IMR-90 (cell line): ENCODE data around the gene MLLT10. TPM values are rescaled to one million over a fixed set of nuclear protein-coding genes. Genes with fewer than 3 reads are reported as not detected.

Source experiments
- ATAC-seq: fragments of 200-7000 bp; cut with Tn5 transposase; 2 replicates; pipeline ENCODE4 v1.9.1; 2020; ENCODE audit warnings: low read depth, mild to moderate bottlenecking, moderate library complexity
- BruUV-seq: library from RNA; stranded (reverse); fragments of 400-500 nt; replicated peaks from 2 replicates; lab custom pipeline; 2021; lab: Mats Ljungman, UMichigan
- CTCF ChIA-PET: fragments of 300-600 bp; formaldehyde crosslinking; extraction: SDS; loops from one replicate; lab custom pipeline; 2021; ENCODE audit warnings: antibody characterized with exemption; lab: Yijun Ruan, JAX
- POLR2A ChIA-PET: fragments of 300-600 bp; sonication (Branson Sonifier 250); formaldehyde crosslinking; loops from one replicate; lab custom pipeline; 2022; ENCODE audit warnings: antibody characterized with exemption; ENCODE audit not compliant: unreplicated experiment; lab: Charles Lee
- DNase-seq: peaks from one replicate; pipeline ENCODE4 v3.0.0; 2013
- H2AFZ ChIP-seq: replicated peaks from 2 replicates; pipeline ENCODE3; 2013; ENCODE audit warnings: low read length, mild to moderate bottlenecking; ENCODE audit not compliant: poor library complexity
- H2AK5ac ChIP-seq: 2 replicates; pipeline ENCODE4 v1.6.1; 2013; ENCODE audit warnings: low read depth, low read length, inconsistent platforms
- H2AK9ac ChIP-seq: replicated peaks from 2 replicates; pipeline ENCODE3; 2013; ENCODE audit warnings: mild to moderate bottlenecking, low read depth, low read length, moderate library complexity; ENCODE audit not compliant: poor library complexity
- H2BK120ac ChIP-seq: 2 replicates; pipeline ENCODE4 v1.6.1; 2013; ENCODE audit warnings: low read depth, low read length, inconsistent platforms
- H2BK15ac ChIP-seq: 3 replicates; pipeline ENCODE4 v1.6.1; 2013; ENCODE audit warnings: low read depth, low read length, inconsistent platforms
- H2BK20ac ChIP-seq: 2 replicates; pipeline ENCODE4 v1.6.1; 2013; ENCODE audit warnings: low read depth, mild to moderate bottlenecking, inconsistent platforms, low read length, moderate library complexity
- H2BK5ac ChIP-seq: 2 replicates; pipeline ENCODE4 v1.6.1; 2013; ENCODE audit warnings: mild to moderate bottlenecking, low read depth, low read length, inconsistent platforms; ENCODE audit not compliant: poor library complexity, severe bottlenecking
- H3K14ac ChIP-seq: replicated peaks from 2 replicates; pipeline ENCODE4 v1.6.1; 2013; ENCODE audit warnings: low read depth, low read length, inconsistent platforms
- H3K18ac ChIP-seq: 2 replicates; pipeline ENCODE4 v1.6.1; 2013; ENCODE audit warnings: low read depth, low read length, control low read depth
- H3K23ac ChIP-seq: 2 replicates; pipeline ENCODE4 v1.6.1; 2013; ENCODE audit warnings: low read depth, low read length, inconsistent platforms
- H3K27ac ChIP-seq: 2 replicates; pipeline ENCODE4 v1.5.1; 2013; ENCODE audit warnings: mild to moderate bottlenecking, control low read depth, low read length; ENCODE audit not compliant: insufficient read depth
- H3K27me3 ChIP-seq: 2 replicates; pipeline ENCODE4 v1.6.1; 2013; ENCODE audit warnings: low read length; ENCODE audit not compliant: control insufficient read depth, insufficient read depth
- H3K36me3 ChIP-seq: 2 replicates; pipeline ENCODE4 v1.6.1; 2013; ENCODE audit warnings: low read length, mixed read lengths; ENCODE audit not compliant: control insufficient read depth, insufficient read depth
- H3K4ac ChIP-seq: 2 replicates; pipeline ENCODE4 v1.6.1; 2013; ENCODE audit warnings: low read depth, low read length, inconsistent platforms
- H3K4me1 ChIP-seq: 2 replicates; pipeline ENCODE4 v1.6.1; 2013; ENCODE audit warnings: low read length, mixed read lengths; ENCODE audit not compliant: control insufficient read depth, insufficient read depth
- H3K4me2 ChIP-seq: 2 replicates; pipeline ENCODE4 v1.6.1; 2013; ENCODE audit warnings: low read depth, mild to moderate bottlenecking, control low read depth, low read length, moderate library complexity
- H3K4me3 ChIP-seq: 2 replicates; pipeline ENCODE4 v1.5.1; 2013; ENCODE audit warnings: low read depth, mild to moderate bottlenecking, control low read depth, low read length, moderate library complexity; ENCODE audit not compliant: insufficient read depth
- H3K56ac ChIP-seq: 2 replicates; pipeline ENCODE4 v1.6.1; 2013; ENCODE audit warnings: low read length, inconsistent platforms; ENCODE audit not compliant: insufficient read depth; ENCODE audit errors: extremely low read depth
- H3K79me1 ChIP-seq, 2 experiments: 2 replicates each; pipeline ENCODE4 v1.6.1; 2013; ENCODE audit warnings: low read length in 2 of 2, inconsistent platforms in 1 of 2, low read depth in 1 of 2
- H3K9ac ChIP-seq: 2 replicates; pipeline ENCODE4 v1.6.1; 2013; ENCODE audit warnings: low read depth, low read length, control low read depth
- H3K9me1 ChIP-seq: 2 replicates; pipeline ENCODE4 v1.6.1; 2013; ENCODE audit warnings: low read length, inconsistent platforms; ENCODE audit not compliant: insufficient read depth
- H3K9me3 ChIP-seq: 2 replicates; pipeline ENCODE4 v1.6.1; 2013; ENCODE audit warnings: low read length; ENCODE audit not compliant: control insufficient read depth, insufficient read depth
- H4K20me1 ChIP-seq: 2 replicates; pipeline ENCODE4 v1.6.1; 2013; ENCODE audit warnings: low read length, inconsistent platforms; ENCODE audit not compliant: insufficient read depth
- H4K5ac ChIP-seq: 2 replicates; pipeline ENCODE4 v1.6.1; 2013; ENCODE audit warnings: mild to moderate bottlenecking, low read depth, low read length, control low read depth
- H4K8ac ChIP-seq, 2 experiments: 2 replicates each; pipeline ENCODE4 v1.6.1; 2013; ENCODE audit warnings: low read depth in 2 of 2, low read length in 2 of 2, control low read depth in 1 of 2, inconsistent platforms in 1 of 2
- H4K91ac ChIP-seq: 2 replicates; pipeline ENCODE4 v1.6.1; 2013; ENCODE audit warnings: low read depth, low read length, inconsistent platforms; ENCODE audit not compliant: insufficient read depth
- BHLHE40 ChIP-seq: fragments of 150-350 bp; IDR thresholded peaks from 2 replicates; pipeline ENCODE4 v1.6.1; 2016; ENCODE audit warnings: mild to moderate bottlenecking, low read depth, low read length
- CEBPB ChIP-seq: IDR thresholded peaks from 2 replicates; pipeline ENCODE4 v1.6.1; 2012; ENCODE audit warnings: low read depth, low read length, improper control_type of control experiment
- CHD1 ChIP-seq: IDR thresholded peaks from 2 replicates; pipeline ENCODE4 v1.6.1; 2012; ENCODE audit warnings: low read depth, low read length, improper control_type of control experiment
- FOS ChIP-seq: fragments of 150-350 bp; IDR thresholded peaks from 2 replicates; pipeline ENCODE4 v1.6.1; 2016; ENCODE audit warnings: low read depth, low read length
- MAFK ChIP-seq: IDR thresholded peaks from 2 replicates; pipeline ENCODE4 v1.6.1; 2012; ENCODE audit warnings: low read depth, low read length, improper control_type of control experiment
- MAZ ChIP-seq: IDR thresholded peaks from 2 replicates; pipeline ENCODE4 v1.6.1; 2012; ENCODE audit warnings: low read depth, mild to moderate bottlenecking, low read length, improper control_type of control experiment, moderate library complexity, borderline replicate concordance
- NFE2L2 ChIP-seq: fragments of 150-350 bp; IDR thresholded peaks from 2 replicates; pipeline ENCODE4 v1.6.1; 2016; ENCODE audit warnings: low read depth, mild to moderate bottlenecking, low read length
- POLR2A ChIP-seq: IDR thresholded peaks from 2 replicates; pipeline ENCODE4 v1.6.1; 2012; ENCODE audit warnings: mild to moderate bottlenecking, low read depth, low read length
- RAD21 ChIP-seq: IDR thresholded peaks from 2 replicates; pipeline ENCODE4 v1.6.1; 2012; ENCODE audit warnings: low read length, improper control_type of control experiment
- RCOR1 ChIP-seq: IDR thresholded peaks from 2 replicates; pipeline ENCODE4 v1.6.1; 2012; ENCODE audit warnings: mild to moderate bottlenecking, low read length, improper control_type of control experiment; ENCODE audit not compliant: insufficient replicate concordance
- RFX5 ChIP-seq: IDR thresholded peaks from 2 replicates; pipeline ENCODE4 v1.8.0; 2012; ENCODE audit warnings: low read depth, mild to moderate bottlenecking, low read length, moderate library complexity
- SMC3 ChIP-seq: fragments of 150-350 bp; IDR thresholded peaks from 2 replicates; pipeline ENCODE4 v1.6.1; 2016; ENCODE audit warnings: low read depth, mild to moderate bottlenecking, antibody characterized with exemption, low read length, moderate library complexity
- WGBS, 2 experiments: methylation state at CpG; one replicate each; pipeline versions ENCODE4 v1.1.5 to v1.1.7; 2013; ENCODE audit warnings: missing lambda C conversion rate in 2 of 2; ENCODE audit not compliant: insufficient read length in 1 of 2; ENCODE audit errors: extremely low coverage in 2 of 2; 5-methylcytosine and 5-hydroxymethylcytosine counted together
- dilution Hi-C: fragments of 300-500 bp; cut with HindIII; formaldehyde crosslinking; loops from one replicate; pipeline ENCODE4 v1.14.3; 2018; ENCODE audit warnings: low sequenced_read_pairs; ENCODE audit not compliant: unreplicated experiment
- in situ Hi-C: fragments of 300-500 bp; cut with MboI; formaldehyde crosslinking; loops from 3 replicates; pipeline ENCODE4 v1.14.3; 2019; ENCODE audit warnings: low sequenced_read_pairs, inconsistent platforms, mixed read lengths
- intact Hi-C: fragments of 100-400 bp; cut with micrococcal nuclease; formaldehyde crosslinking; loops from 2 replicates; pipeline ENCODE4 v1.10.0; 2022
- polyA plus RNA-seq, 3 experiments: library from polyadenylated mRNA; depleted of rRNA; stranded (reverse); fragments of >200 nt; gene quantifications; 2 replicates each; pipeline ENCODE4 v1.2.3, GENCODE V29; 2012; ENCODE audit warnings: low replicate concordance in 1 of 3
- total RNA-seq: library from RNA; depleted of rRNA; stranded (reverse); fragments of >200 nt; gene quantifications from 2 replicates; pipeline ENCODE4 v1.2.3, GENCODE V29; 2012
- TF ChIP-seq, protein P1 (sequence below): conservative IDR thresholded peaks from 2 replicates; pipeline ENCODE4 v1.5.1; 2012; ENCODE audit warnings: mild to moderate bottlenecking, low read depth, low read length, improper control_type of control experiment
- TF ChIP-seq, protein P2 (sequence below): fragments of 150-350 bp; IDR thresholded peaks from 2 replicates; pipeline ENCODE4 v1.6.1; 2017; ENCODE audit warnings: mild to moderate bottlenecking, antibody characterized with exemption, low read length, low read depth

The MLLT10 gene
- total and polyA plus RNA-seq, 2 of the 4 experiments (the other 2 are of a cell fraction), result 22.5 to 29.0 TPM

GRCh38 chr10:21510241-21511094 is 23.6 kb upstream of the MLLT10 start:
- peak overlapping the region; percentile 36 to 60; a peak in 2 of 4 replicates for H4K8ac ChIP-seq
- no peaks in the 10 kb centered on the region for H3K36me3 ChIP-seq
- peak overlapping the region; percentile 15; the same call in 1 of the 2 replicates for H3K4me3 ChIP-seq
- DNase-seq (no peak), ATAC-seq (peak; percentile 42)
- H3K4ac ChIP-seq, result peak overlapping the region; percentile 18
- 0 out of 2 replicates have a peak overlapping the region, but pooled peaks have one; percentile 44 for H3K14ac ChIP-seq
- peak overlapping the region; percentile 92 for H2AFZ ChIP-seq
- H3K9ac ChIP-seq, result peak overlapping the region; percentile 68; the same call in 1 of the 2 replicates
- in situ Hi-C loops, result loop anchor here (25.0 kb wide), 3 partner anchors 802 to 1102 kb away; partner anchors contain the start of genes BMI1 and COMMD3
- H3K9me3 ChIP-seq, result no peaks in the 10 kb centered on the region
- H3K27me3 ChIP-seq, result peaks cover 3% of the 10 kb centered on the region; the same call in 1 of the 2 replicates
- 0 out of 2 replicates have a peak overlapping the region, but pooled peaks have one; percentile 9 for H2BK120ac ChIP-seq
- no peaks in the 10 kb centered on the region for H3K9me1 ChIP-seq
- peaks cover 5% of the 10 kb centered on the region; the same call in 1 of the 2 replicates for H3K4me1 ChIP-seq
- ChIA-PET POLR2A (no interaction called here), CTCF (no interaction called here)
- dilution Hi-C loops, result no loop called here
- intact Hi-C loops, result loop anchor here (5.0 kb wide), 1 partner anchor 817 kb away; no protein-coding TSS in a partner anchor
- H3K23ac ChIP-seq, result peak overlapping the region; percentile 45; the same call in 1 of the 2 replicates
- H2AK5ac ChIP-seq, result no peak overlapping the region
- no peaks in the 10 kb centered on the region for H4K20me1 ChIP-seq
- H3K79me1 ChIP-seq, result no peaks in the 10 kb centered on the region
- H4K91ac ChIP-seq, result no peak overlapping the region
- peak overlapping the region; percentile 32; the same call in 1 of the 2 replicates for H3K27ac ChIP-seq
- no peak overlapping the region for H2BK20ac ChIP-seq
- no peak overlapping the region for H3K56ac ChIP-seq
- BruUV-seq, result no TSS peak
- no peak overlapping the region for H2BK15ac ChIP-seq
- peak overlapping the region; percentile 34 for H2AK9ac ChIP-seq
- no CpG with 5 or more reads among the region's 39 CpGs for WGBS, 2 experiments
- no peak overlapping the region for H2BK5ac ChIP-seq
- H3K4me2 ChIP-seq, result peak overlapping the region; percentile 68
- peak overlapping the region; percentile 32; the same call in 1 of the 2 replicates for H3K18ac ChIP-seq
- peak overlapping the region; percentile 72; the same call in 1 of the 2 replicates for H4K5ac ChIP-seq
- TF ChIP-seq MAZ (no peak), CEBPB (no peak), NFE2L2 (no peak), FOS (no peak), MAFK (no peak), SMC3 (no peak), BHLHE40 (no peak), RFX5 (no peak), CHD1 (no peak), RAD21 (no peak), RCOR1 (no peak), POLR2A (no peak)
- TF ChIP-seq, protein P1, sequence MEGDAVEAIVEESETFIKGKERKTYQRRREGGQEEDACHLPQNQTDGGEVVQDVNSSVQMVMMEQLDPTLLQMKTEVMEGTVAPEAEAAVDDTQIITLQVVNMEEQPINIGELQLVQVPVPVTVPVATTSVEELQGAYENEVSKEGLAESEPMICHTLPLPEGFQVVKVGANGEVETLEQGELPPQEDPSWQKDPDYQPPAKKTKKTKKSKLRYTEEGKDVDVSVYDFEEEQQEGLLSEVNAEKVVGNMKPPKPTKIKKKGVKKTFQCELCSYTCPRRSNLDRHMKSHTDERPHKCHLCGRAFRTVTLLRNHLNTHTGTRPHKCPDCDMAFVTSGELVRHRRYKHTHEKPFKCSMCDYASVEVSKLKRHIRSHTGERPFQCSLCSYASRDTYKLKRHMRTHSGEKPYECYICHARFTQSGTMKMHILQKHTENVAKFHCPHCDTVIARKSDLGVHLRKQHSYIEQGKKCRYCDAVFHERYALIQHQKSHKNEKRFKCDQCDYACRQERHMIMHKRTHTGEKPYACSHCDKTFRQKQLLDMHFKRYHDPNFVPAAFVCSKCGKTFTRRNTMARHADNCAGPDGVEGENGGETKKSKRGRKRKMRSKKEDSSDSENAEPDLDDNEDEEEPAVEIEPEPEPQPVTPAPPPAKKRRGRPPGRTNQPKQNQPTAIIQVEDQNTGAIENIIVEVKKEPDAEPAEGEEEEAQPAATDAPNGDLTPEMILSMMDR, result no peak
- TF ChIP-seq, protein P2, sequence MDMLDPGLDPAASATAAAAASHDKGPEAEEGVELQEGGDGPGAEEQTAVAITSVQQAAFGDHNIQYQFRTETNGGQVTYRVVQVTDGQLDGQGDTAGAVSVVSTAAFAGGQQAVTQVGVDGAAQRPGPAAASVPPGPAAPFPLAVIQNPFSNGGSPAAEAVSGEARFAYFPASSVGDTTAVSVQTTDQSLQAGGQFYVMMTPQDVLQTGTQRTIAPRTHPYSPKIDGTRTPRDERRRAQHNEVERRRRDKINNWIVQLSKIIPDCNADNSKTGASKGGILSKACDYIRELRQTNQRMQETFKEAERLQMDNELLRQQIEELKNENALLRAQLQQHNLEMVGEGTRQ, result no peak
